Astrocyte of the spinal cord (primary cell): ENCODE measurements around the gene ATF7.

Experiments used
- DNase-seq: peaks from one replicate; pipeline ENCODE4 v3.0.0; 2011; ENCODE audit warnings: low read depth, low spot score
- H3K4me3 ChIP-seq: 2 replicates; pipeline ENCODE4 v1.5.1; 2011; ENCODE audit warnings: low read depth, mild to moderate bottlenecking, low read length, moderate library complexity
- in situ Hi-C: cut with HindIII; loops from 2 replicates; pipeline ENCODE4 v1.10.0; 2017; ENCODE audit warnings: low sequenced_read_pairs
- TF ChIP-seq, protein P1 (sequence below): IDR thresholded peaks from 2 replicates; pipeline ENCODE4 v1.5.1; 2012; ENCODE audit warnings: low read depth, mild to moderate bottlenecking, low read length, inconsistent platforms

Gene ATF7

DNA sequence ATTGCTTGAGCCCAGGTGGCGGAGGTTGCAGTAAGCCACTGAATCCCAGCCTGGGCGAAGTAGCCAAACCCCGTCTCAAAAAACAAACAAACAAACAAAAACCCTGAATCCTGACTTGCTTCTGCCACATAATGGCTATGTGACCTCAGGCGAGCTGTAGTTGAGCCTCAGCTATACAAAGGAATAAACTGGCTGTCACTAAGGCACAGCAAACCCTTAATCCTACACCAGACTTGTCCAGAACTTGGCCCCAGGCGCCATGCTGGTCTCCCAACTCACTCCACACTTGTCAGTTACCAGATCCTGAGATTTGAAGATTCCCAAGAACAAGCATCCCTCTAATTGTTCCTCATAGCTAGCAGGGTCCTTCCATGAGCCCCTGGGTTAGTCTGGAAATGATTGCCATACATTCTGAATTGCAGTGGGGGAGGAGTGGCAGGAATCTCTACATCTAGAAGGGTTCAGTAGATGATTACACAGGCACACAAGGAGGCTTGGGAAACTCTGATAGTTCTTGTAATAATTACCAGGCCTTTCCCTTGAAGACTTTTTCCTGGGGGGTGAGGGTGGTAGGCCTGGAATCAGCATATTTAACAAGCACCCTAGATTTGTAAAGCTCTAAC lies 136.8 kb downstream of the ATF7 start:
- in situ Hi-C loops, result no loop called here
- no peak overlapping the region for H3K4me3 ChIP-seq
- no peak for DNase-seq
- TF ChIP-seq, protein P1, sequence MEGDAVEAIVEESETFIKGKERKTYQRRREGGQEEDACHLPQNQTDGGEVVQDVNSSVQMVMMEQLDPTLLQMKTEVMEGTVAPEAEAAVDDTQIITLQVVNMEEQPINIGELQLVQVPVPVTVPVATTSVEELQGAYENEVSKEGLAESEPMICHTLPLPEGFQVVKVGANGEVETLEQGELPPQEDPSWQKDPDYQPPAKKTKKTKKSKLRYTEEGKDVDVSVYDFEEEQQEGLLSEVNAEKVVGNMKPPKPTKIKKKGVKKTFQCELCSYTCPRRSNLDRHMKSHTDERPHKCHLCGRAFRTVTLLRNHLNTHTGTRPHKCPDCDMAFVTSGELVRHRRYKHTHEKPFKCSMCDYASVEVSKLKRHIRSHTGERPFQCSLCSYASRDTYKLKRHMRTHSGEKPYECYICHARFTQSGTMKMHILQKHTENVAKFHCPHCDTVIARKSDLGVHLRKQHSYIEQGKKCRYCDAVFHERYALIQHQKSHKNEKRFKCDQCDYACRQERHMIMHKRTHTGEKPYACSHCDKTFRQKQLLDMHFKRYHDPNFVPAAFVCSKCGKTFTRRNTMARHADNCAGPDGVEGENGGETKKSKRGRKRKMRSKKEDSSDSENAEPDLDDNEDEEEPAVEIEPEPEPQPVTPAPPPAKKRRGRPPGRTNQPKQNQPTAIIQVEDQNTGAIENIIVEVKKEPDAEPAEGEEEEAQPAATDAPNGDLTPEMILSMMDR, result no peak

DNA sequence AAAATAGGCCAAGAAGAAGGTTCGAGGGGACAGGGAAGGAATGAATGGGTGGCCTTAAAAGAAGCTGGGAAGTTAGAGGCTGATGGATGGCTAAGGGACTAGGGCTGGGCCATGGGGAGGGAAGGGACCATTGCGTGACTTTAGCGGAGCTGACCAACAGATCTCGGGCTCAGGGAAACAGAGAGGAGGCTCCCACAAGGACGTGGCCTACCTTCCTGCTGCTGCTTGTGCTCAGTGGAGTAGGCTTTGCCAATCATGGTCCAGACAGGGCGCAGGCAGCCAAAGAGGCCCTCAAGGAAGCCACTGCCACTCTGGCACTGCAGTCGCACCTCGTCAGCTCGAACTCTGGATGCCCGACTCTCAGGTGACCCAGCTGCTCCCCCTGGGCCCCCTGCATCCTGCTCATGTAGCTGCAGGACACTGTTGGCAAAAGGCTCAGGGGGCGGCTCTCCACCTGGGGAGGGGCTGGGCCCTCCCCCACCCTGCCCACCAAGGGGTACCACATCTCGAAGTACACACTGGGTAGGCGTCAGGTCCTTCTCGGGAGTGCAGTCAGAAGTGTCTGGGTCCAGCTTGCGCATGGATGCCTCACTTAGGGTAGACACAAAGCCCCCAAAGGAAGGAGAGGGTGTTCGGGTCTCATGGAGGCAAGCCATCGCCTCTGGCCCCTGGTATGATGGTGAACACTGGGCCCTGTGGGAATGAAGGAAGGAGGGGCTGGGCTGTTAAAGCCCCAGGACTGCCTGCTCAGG lies 139.3 kb downstream of the ATF7 start:
- H3K4me3 ChIP-seq, result no peak overlapping the region
- in situ Hi-C loops, result no loop called here
- DNase-seq, result no peak
- TF ChIP-seq, protein P1, result no peak

DNA sequence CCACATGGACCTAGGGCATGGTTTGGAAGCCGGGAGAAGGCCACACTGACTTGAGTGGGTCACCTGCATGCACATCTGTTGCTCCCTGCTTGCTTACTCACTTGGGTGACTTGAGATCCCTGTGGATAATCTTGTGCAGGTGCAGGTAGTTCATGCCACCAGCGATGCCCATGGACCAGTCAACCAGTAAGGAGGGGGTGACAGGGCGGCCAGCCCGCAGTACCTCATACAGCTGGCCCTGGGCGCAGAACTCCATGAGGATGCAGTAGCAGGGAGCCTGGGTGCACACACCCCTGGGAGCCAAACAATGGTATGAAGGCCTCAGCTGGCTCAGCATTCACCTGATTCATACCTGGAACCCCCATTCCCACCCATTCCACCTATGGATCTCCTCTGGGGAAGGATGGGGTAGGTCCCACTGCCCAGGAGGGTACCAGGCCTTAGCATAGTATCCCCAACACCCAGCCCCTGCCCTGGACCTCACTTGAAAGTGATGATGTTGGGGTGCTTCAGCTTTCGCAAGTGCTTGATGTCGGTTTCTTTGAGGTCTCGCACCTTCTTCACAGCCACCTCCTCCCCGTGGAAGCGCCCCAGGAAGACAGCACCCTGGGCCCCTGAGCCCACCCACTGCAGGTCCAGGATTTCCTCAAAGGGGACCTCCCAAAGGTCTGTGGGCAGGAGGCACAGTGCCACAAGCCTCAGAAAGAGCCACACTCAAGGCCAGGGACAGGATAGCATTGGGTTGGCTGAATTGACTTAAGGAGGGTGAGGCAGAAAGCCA lies 140.0 kb downstream of the ATF7 start:
- TF ChIP-seq, protein P1, result no peak
- H3K4me3 ChIP-seq, result no peak overlapping the region
- no peak for DNase-seq
- in situ Hi-C loops, result no loop called here

DNA sequence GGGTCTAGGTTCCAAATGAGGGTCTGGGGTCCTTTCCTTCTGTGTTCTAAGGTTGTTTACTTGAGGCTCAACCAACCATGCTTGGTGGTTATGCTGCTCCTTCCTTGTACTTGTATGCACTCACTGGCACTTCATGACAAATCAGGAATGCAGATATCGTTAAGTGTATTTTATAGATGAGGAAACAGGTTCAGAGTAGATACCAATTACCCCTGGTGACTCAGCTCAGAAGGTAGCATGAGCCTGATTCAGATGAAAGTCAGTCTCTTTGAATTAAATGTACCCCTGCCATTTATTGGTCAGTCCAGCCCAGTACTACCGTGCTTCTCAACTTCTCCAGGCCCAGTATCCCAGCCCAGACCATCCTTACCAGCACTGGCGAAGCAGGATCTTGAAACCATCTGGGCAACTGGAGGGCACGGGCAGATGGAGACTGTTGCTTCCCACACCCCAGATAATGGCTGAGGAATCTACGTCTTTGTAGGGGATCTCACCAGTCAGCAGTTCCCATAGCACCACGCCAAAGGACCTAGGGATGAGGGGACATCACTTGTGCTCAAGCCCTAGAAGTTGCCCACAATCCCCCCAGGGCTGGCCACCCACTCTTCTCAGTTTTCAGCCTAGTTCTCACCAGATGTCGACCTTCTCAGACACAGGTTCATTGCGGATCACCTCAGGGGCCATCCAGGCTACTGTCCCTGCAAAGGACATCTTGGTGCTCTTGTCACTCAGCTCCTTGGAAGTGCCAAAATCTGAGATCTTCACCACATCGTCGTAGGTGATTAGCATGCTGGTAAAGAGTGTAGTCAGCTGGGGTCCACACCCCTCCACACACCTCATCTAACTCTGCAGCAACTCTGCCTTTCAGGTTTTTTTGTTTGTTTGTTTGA lies 141.3 kb downstream of the ATF7 start:
- TF ChIP-seq, protein P1, result no peak
- in situ Hi-C loops, result no loop called here
- H3K4me3 ChIP-seq, result no peak overlapping the region
- no peak for DNase-seq

DNA sequence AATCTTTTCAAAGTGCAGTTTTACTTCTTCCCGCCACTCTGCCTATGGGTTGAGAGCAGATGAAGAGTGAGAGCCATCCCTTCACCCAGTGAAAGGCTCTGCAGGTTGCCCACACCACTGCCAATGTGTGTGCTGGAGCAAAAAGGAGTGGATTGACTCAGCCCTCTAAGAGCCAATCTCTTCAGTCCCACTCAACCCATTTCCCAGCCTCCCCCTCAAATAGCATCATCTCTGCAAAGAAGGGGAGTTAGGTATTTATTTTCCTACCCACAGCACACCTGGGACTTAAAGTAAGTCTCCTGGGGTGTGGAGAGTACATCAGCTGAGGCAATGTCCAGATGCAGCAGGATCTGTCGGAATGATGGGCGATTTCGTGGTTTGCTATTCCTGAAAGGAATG lies 142.2 kb downstream of the ATF7 start:
- in situ Hi-C loops, result no loop called here
- TF ChIP-seq, protein P1, result no peak
- no peak for DNase-seq
- H3K4me3 ChIP-seq, result no peak overlapping the region
